ENCODE results near the gene TBX1.

Gene TBX1

GRCh38 chr22:19800306-19800705, 39.7 kb downstream of the TBX1 start:
- DNase-seq (ENCODE audit: low spot score) = no peak

GRCh38 chr22:19800761-19801244, 40.2 kb downstream of the TBX1 start:
- no peak for DNase-seq (ENCODE audit: low spot score)

DNA sequence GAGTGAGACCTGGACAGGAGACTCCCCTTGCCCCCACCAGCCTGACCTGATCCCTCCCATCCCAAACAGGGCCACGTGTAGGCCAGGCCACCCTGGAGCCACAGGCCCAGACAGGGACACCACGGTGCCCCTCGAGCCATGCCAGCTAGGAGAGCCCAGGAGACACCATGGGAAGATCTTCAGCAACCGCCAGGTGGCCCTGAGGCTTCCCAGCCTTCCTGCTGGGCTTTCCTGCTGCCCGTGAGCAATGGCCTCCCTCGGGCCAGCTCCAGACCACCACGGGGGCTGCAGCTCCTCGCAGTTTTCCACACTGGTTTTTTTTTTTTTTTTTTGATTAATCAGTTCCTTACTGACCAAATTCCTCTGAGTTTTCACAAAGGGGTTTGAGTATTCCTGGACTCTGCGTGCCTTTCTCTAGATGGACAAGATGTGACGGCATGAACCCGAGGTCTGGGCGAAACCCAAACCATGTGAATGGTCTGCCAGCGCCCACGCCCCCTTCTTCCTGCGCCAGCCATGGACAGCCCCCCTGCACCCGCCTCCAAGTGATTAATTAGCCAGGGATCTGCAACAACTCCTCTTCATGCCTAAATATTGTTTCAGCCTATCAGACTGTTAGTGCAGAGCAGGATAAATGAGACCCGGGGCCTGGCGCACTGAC, 40.9 kb downstream of the TBX1 start:
- DNase-seq (ENCODE audit: low spot score) = no peak

DNA sequence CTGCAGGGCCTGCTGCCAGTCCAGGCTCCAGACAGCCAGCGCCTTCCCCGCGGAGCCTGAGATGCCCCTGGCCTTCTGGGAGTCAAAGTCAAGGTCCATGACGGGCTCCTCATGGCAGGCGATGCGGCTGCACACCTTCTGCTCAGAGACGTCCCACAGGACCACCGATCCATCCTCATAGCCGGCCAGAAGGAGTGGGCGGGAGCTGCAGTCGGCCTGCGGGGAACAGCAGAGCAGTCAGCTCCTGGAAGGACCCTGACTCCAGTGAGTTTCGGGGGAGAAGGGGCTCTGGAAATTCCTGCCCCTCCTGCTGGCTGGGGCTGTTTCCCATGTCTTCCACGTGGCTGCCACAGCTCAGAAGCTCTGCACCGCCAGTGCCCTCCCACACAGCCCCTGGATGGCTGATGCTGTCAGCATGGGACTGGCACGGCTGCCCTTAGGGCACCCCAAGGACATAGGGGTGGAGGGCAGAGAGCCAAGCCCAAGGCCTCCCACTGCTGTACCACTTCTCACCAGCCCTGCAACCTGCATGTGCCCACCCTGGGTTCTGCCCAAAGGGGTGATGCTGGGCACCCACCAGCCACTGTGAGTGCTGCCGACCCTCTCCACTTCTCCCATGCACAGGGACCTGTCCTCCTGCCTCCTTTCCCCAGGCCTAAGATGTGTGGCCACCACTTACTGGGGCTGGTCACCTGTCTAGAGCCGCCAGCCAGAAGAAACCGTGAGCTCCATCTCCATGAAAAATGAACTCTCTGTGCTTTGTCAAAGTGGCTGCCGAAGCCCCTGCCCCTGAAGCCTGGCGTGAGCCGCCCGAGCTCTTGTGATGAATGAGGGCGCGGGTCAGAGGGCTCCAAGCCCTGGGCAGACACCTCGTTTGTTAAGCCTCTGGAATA, 41.7 kb downstream of the TBX1 start:
- DNase-seq (ENCODE audit: low spot score) = no peak

DNA sequence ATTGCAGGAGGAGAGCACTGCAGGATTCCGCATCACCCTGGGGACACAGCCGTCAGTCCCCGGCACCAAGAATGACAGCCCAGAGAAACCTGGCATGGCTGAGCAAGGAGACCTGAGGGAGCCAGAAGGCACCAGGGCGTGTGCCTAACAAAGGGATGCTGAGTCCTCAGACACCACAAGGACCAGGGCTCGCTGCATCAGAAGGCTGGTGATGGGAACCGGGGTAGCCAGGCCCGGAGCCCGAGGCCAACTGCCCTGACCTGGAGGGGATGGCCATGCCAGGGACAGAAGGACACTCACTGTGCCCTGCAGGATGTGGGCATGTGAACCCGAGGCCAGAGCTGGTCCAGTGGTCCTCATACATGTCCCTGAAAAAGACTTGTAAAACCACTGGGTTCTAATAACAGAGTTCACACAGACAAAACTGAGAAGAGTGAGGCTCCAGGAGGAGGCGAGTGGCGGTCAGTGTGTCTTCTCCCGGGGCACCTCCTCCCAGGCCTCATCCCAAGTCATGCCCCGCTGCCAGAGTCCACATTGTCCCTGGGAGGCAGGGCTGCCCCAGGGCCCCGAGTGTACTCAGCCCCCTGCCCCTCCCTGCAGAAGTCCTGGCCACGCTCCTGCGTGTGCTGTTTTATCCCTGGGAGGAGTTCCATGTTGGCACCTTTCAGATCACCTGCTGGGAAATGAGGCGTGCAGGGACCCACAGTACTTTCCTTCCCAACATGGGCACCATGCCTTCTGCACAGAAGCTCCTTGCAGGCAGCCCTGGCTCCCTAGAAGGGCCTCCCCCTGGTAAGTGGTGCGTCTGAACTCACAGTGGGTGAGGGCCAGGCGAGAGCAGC, 42.5 kb downstream of the TBX1 start:
- no peak for DNase-seq (ENCODE audit: low spot score)

GRCh38 chr22:19803736-19804267, 43.2 kb downstream of the TBX1 start:
- no peak for DNase-seq (ENCODE audit: low spot score)

GRCh38 chr22:19805821-19806212, 45.2 kb downstream of the TBX1 start:
- no peak for DNase-seq (ENCODE audit: low spot score)

DNA sequence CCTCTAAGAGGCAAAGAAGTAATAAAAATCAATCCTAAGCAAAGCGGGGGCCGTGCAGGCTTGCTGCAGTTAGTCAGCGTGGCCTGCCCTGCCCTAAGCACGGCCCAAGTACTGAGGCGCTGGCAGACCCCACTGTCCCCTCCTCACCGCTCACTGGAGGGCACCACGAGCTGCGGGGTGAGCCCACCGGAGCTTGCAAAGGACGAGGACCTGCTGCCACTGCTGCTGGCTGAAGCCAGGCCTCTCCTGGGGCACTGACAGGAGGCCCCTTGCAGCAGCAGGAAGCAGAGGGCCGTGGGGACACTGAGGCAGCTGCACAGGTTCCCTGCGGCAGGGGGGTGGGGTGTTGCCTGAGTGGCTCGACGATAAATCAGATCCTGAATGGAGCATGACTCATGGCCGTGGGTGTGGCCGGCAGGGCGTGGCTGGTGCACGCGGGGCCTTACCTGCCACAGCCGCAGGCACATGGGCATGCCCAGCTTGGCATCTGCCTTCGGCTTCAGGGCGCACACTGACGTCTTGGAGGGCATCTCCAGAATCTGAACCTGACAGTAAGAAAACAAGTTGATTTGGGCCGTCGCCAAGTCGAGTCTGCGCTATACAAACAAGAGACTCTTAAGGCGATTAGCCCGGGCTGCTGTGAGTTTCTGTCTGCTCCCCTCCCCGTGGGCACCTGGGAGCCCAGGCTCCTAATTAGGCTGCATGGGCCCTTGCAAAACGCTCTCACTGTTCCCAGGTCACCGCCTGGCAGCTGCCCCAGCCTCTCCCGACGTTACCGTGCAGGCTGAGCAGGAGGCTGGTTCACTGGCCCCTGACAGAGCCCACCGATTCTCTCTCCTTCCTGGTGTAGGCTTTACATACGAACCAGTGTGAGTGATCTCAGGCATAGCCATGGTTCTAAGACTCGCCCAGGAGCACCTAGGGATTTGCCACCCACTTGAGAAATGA, 45.9 kb downstream of the TBX1 start:
- no peak for DNase-seq (ENCODE audit: low spot score)

GRCh38 chr22:19807161-19807913, 46.8 kb downstream of the TBX1 start:
- DNase-seq (ENCODE audit: low spot score) = no peak

GRCh38 chr22:19807914-19808872, 47.6 kb downstream of the TBX1 start:
- no peak for DNase-seq (ENCODE audit: low spot score)

- DNase-seq (ENCODE audit: low spot score) = no peak
These were observed 48.4 kb downstream of the TBX1 start for GRCh38 chr22:19808873-19809478.

- no peak for DNase-seq (ENCODE audit: low spot score)
These were observed 49.2 kb downstream of the TBX1 start for GRCh38 chr22:19809741-19810140.

GRCh38 chr22:19810381-19811201, 50.0 kb downstream of the TBX1 start:
- DNase-seq (ENCODE audit: low spot score) = no peak

- DNase-seq (ENCODE audit: low spot score) = no peak
These were observed 50.6 kb downstream of the TBX1 start for GRCh38 chr22:19811211-19811621.

DNA sequence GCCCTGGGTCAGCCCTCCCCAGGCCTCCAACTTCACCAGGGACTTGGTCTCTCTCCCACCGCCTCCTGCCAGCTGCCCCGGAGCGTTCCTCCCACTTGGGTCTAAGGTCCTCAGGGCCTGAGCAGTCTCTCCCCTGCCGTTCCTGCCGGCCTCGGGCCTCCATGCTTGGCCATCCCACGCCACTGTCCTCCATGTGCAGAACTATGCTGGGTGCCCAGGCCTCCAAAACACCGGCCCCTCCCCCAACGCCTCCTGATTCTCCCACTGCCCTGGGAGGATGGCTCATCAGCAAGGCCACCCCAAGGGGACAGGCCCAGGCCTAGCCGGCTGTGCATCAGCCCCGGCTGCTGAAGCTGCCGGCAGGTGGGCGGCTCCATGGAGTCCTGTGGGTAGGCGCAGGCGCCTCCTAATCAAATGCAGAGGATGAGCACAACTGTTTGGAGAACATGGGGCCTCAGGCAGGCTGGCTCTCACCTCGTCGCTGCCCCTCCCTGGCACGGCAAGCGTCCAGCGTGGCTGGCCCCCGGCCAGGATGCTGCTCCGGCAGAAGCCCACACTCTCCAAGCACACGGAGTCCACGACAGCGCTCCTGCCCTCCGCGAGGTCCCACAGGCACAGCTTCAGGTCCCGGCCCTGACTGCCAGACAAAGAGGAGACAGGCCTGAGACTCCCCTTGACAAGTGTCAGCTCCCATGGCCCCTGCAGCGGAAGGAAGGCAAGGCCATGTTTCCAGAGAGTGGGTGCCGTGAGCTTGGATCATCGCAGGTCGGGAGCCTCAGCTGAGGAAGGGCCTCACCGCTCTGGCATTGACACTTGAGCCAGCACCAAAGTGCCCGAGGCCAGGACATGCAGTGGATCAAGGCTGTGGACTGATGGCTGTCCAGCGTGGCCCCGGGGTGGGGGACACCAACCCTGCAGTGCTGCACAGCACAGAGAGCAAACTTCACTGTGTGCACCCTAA, 51.5 kb downstream of the TBX1 start:
- DNase-seq (ENCODE audit: low spot score) = no peak

DNA sequence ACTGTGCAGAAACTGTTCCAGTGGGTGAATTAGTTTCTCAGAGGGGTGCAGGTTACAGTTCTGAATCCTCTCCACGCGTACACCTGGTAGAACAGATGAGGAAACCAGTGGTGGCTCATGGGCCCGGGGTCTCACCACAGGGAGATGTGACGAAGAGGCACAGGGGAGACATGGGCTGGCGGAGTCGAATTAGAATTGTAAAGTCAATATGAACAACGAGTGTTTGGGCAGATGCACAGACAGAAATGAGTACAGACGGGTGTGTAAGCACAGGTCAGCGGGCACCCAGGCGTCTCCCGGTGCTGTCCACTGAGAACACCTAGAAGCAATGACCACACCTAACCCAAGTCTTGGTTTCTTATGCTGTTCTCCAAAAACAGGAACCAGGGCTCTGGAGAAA, 52.3 kb downstream of the TBX1 start:
- no peak for DNase-seq (ENCODE audit: low spot score)

- DNase-seq (ENCODE audit: low spot score) = no peak
These were observed 53.9 kb downstream of the TBX1 start for GRCh38 chr22:19814428-19814827.
